Activated effector memory CD4-positive, alpha-beta T cell treated with anti-CD3 and anti-CD28 coated beads, Interleukin-2, amount 50 U/mL, for 16 hours (primary cell): ENCODE data around the gene SYNM.
"Not testable (repeated sequence)": the region's sequence is repeated elsewhere in the genome, so short reads cannot be mapped to it uniquely, and the experiment has no call there.

Source experiments
- DNase-seq: peaks from one replicate; pipeline ENCODE4 v3.0.0-alpha.2; 2020

SYNM gene

GRCh38 chr15:99106417-99107220, 1.7 kb downstream of the SYNM start:
- DNase-seq, result peak; percentile 47

GRCh38 chr15:99108993-99109392, 4.1 kb downstream of the SYNM start:
- DNase-seq, result no peak

- DNase-seq, result peak; percentile 44
These were observed 4.7 kb downstream of the SYNM start for GRCh38 chr15:99109555-99110021.

- peak; percentile 14 for DNase-seq
These were observed 5.2 kb downstream of the SYNM start for GRCh38 chr15:99110093-99110492.

GRCh38 chr15:99110581-99111320, 5.9 kb downstream of the SYNM start:
- peak; percentile 3 for DNase-seq

- DNase-seq, result not testable (repeated sequence)
These were observed 6.8 kb downstream of the SYNM start for GRCh38 chr15:99111641-99112040.

- peak; percentile 48 for DNase-seq
These were observed 8.8 kb downstream of the SYNM start for GRCh38 chr15:99113547-99114271.

GRCh38 chr15:99114511-99115299, 9.8 kb downstream of the SYNM start:
- no peak for DNase-seq

GRCh38 chr15:99115300-99116215, 10.7 kb downstream of the SYNM start:
- DNase-seq, result no peak

GRCh38 chr15:99117111-99117510, 12.2 kb downstream of the SYNM start:
- no peak for DNase-seq

- no peak for DNase-seq
These were observed 12.8 kb downstream of the SYNM start for GRCh38 chr15:99117563-99118257.

GRCh38 chr15:99118258-99118632, 13.4 kb downstream of the SYNM start:
- no peak for DNase-seq

- no peak for DNase-seq
These were observed 14.1 kb downstream of the SYNM start for GRCh38 chr15:99118801-99119546.

GRCh38 chr15:99120050-99120777, 15.3 kb downstream of the SYNM start:
- no peak for DNase-seq

GRCh38 chr15:99121207-99121606, 16.3 kb downstream of the SYNM start:
- no peak for DNase-seq

- DNase-seq, result no peak
These were observed 17.0 kb downstream of the SYNM start for GRCh38 chr15:99121691-99122410.

- DNase-seq, result no peak
These were observed 18.2 kb downstream of the SYNM start for GRCh38 chr15:99122831-99123712.
